OCI-LY3 (cell line): ENCODE data around the gene PPP5C.

Experiments used
- H2AFZ ChIP-seq: fragments of 200-600, 300-600 bp; shearing (Covaris generic); 2 replicates; pipeline ENCODE4 v1.6.0; 2014; ENCODE audit warnings: antibody characterized with exemption, low read depth, low read length
- H3K27ac ChIP-seq: fragments of 200-600, 300-600 bp; sonication (generic); 2 replicates; pipeline ENCODE4 v1.5.1; 2014; ENCODE audit warnings: mild to moderate bottlenecking, low read length, moderate library complexity, mixed read lengths
- H3K27me3 ChIP-seq: fragments of 200-600, 300-600 bp; sonication (generic); 2 replicates; pipeline ENCODE4 v1.6.1; 2014; ENCODE audit warnings: low read depth, low read length, mixed read lengths
- H3K36me3 ChIP-seq: fragments of 200-600, 300-600 bp; sonication (generic); replicated peaks from 2 replicates; pipeline ENCODE3; 2014; ENCODE audit warnings: low read depth, low read length, mixed read lengths
- H3K4me1 ChIP-seq: fragments of 300-600, 200-600 bp; sonication (generic); 2 replicates; pipeline ENCODE4 v1.6.1; 2014; ENCODE audit warnings: low read length, mixed read lengths
- H3K4me2 ChIP-seq: fragments of 200-600, 300-600 bp; sonication (generic); 2 replicates; pipeline ENCODE4 v1.6.1; 2014; ENCODE audit warnings: low read length, mixed read lengths
- H3K4me3 ChIP-seq: fragments of 300-600, 200-600 bp; sonication (generic); 2 replicates; pipeline ENCODE4 v1.5.1; 2014; ENCODE audit warnings: antibody characterized with exemption, mild to moderate bottlenecking, low read length, moderate library complexity
- H3K79me2 ChIP-seq: fragments of 300-600, 200-600 bp; shearing (Covaris generic); 2 replicates; pipeline ENCODE4 v1.6.1; 2014; ENCODE audit warnings: mild to moderate bottlenecking, low read length, mixed read lengths
- H3K9ac ChIP-seq: fragments of 300-600, 200-600 bp; shearing (Covaris generic); 2 replicates; pipeline ENCODE4 v1.6.0; 2014; ENCODE audit warnings: mild to moderate bottlenecking, low read length, moderate library complexity
- H3K9me3 ChIP-seq: fragments of 200-600, 300-600 bp; shearing (Covaris generic); 2 replicates; pipeline ENCODE4 v1.6.1; 2014; ENCODE audit warnings: low read length, mixed read lengths; ENCODE audit not compliant: insufficient read depth
- H4K20me1 ChIP-seq: fragments of 200-600, 300-600 bp; sonication (generic); 2 replicates; pipeline ENCODE4 v1.6.1; 2016; ENCODE audit warnings: low read length, mixed read lengths; ENCODE audit not compliant: insufficient read depth
- EZH2phosphoT487 ChIP-seq: fragments of 200-600 bp; shearing (Covaris generic); IDR thresholded peaks from 2 replicates; pipeline ENCODE4 v1.6.1; 2018; ENCODE audit warnings: antibody characterized with exemption, mixed run types, low read depth
- TF ChIP-seq, protein P1 (sequence below): fragments of 200-600, 300-600 bp; sonication (generic); IDR thresholded peaks from 2 replicates; pipeline ENCODE4 v1.5.1; 2014; ENCODE audit warnings: antibody characterized with exemption, low read length, low read depth

Gene PPP5C

GRCh38 chr19:46380690-46381089, 33.8 kb downstream of the PPP5C start:
- no peak for TF ChIP-seq EZH2phosphoT487
- TF ChIP-seq, protein P1, sequence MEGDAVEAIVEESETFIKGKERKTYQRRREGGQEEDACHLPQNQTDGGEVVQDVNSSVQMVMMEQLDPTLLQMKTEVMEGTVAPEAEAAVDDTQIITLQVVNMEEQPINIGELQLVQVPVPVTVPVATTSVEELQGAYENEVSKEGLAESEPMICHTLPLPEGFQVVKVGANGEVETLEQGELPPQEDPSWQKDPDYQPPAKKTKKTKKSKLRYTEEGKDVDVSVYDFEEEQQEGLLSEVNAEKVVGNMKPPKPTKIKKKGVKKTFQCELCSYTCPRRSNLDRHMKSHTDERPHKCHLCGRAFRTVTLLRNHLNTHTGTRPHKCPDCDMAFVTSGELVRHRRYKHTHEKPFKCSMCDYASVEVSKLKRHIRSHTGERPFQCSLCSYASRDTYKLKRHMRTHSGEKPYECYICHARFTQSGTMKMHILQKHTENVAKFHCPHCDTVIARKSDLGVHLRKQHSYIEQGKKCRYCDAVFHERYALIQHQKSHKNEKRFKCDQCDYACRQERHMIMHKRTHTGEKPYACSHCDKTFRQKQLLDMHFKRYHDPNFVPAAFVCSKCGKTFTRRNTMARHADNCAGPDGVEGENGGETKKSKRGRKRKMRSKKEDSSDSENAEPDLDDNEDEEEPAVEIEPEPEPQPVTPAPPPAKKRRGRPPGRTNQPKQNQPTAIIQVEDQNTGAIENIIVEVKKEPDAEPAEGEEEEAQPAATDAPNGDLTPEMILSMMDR: no peak
- Histone ChIP-seq H3K36me3 (peaks cover 72% of the 10 kb centered on the region), H2AFZ (no peak overlapping the region), H3K27ac (no peak overlapping the region), H3K4me3 (no peak overlapping the region), H3K4me1 (no peaks in the 10 kb centered on the region), H4K20me1 (no peaks in the 10 kb centered on the region), H3K9me3 (no peaks in the 10 kb centered on the region), H3K79me2 (peaks cover 17% of the 10 kb centered on the region; the same call in 1 of the 2 replicates), H3K4me2 (no peak overlapping the region), H3K27me3 (no peaks in the 10 kb centered on the region), H3K9ac (no peak overlapping the region)

- Histone ChIP-seq H3K9ac (no peak overlapping the region), H2AFZ (no peak overlapping the region), H3K79me2 (peaks cover 17% of the 10 kb centered on the region; the same call in 1 of the 2 replicates), H3K9me3 (no peaks in the 10 kb centered on the region), H3K4me2 (no peak overlapping the region), H4K20me1 (no peaks in the 10 kb centered on the region), H3K4me1 (no peaks in the 10 kb centered on the region), H3K36me3 (peaks cover 72% of the 10 kb centered on the region), H3K27ac (no peak overlapping the region), H3K4me3 (no peak overlapping the region), H3K27me3 (no peaks in the 10 kb centered on the region)
- no peak for TF ChIP-seq EZH2phosphoT487
- TF ChIP-seq, protein P1: no peak
Measured at GRCh38 chr19:46381346-46381745, 34.5 kb downstream of the PPP5C start.

- Histone ChIP-seq H3K79me2 (peaks cover 17% of the 10 kb centered on the region; the same call in 1 of the 2 replicates), H3K27ac (no peak overlapping the region), H3K4me2 (no peak overlapping the region), H3K9ac (no peak overlapping the region), H3K36me3 (peaks cover 68% of the 10 kb centered on the region), H3K27me3 (no peaks in the 10 kb centered on the region), H2AFZ (no peak overlapping the region), H3K9me3 (no peaks in the 10 kb centered on the region), H3K4me1 (no peaks in the 10 kb centered on the region), H4K20me1 (no peaks in the 10 kb centered on the region), H3K4me3 (no peak overlapping the region)
- TF ChIP-seq, protein P1: no peak
- TF ChIP-seq EZH2phosphoT487: no peak
Measured at GRCh38 chr19:46381756-46382345, 35.0 kb downstream of the PPP5C start.

GRCh38 chr19:46383171-46383815, 36.4 kb downstream of the PPP5C start:
- Histone ChIP-seq H3K4me2 (no peak overlapping the region), H4K20me1 (no peaks in the 10 kb centered on the region), H3K9me3 (no peaks in the 10 kb centered on the region), H3K27ac (no peak overlapping the region), H3K79me2 (peaks cover 14% of the 10 kb centered on the region; the same call in 1 of the 2 replicates), H3K36me3 (peaks cover 68% of the 10 kb centered on the region), H3K4me1 (no peaks in the 10 kb centered on the region), H3K9ac (no peak overlapping the region), H3K4me3 (no peak overlapping the region), H3K27me3 (no peaks in the 10 kb centered on the region), H2AFZ (no peak overlapping the region)
- no peak for TF ChIP-seq EZH2phosphoT487
- TF ChIP-seq, protein P1: no peak
